Stomach (tissue), 9 donors: Measurements from ENCODE around the gene TPX2. TPM values are rescaled to one million over a fixed set of nuclear protein-coding genes. Genes with fewer than 3 reads are reported as not detected.

Source experiments
- DNase-seq, 2 donors: peaks; one replicate each; pipeline versions ENCODE4 v3.0.0 to v3.0.0-alpha.2; 2013 to 2019
- H3K27ac ChIP-seq, 5 donors: fragments of 200-600 bp in 4 of 5; sonication (generic) in 4 of 5; one replicate each; pipeline ENCODE4 v1.5.1; 2013 to 2019; ENCODE audit warnings: mild to moderate bottlenecking in 1 of 5, moderate library complexity in 1 of 5
- H3K27me3 ChIP-seq, 3 donors: fragments of 200-600 bp; sonication (generic); one replicate each; pipeline ENCODE4 v1.5.1; 2017 to 2019; ENCODE audit warnings: mixed run types in 1 of 3
- H3K36me3 ChIP-seq, 4 donors: fragments of 200-600 bp; sonication (generic); 1 replicate in 3 of 4; 2 replicates in 1 of 4; pipeline ENCODE4 v1.5.1; 2016 to 2019
- H3K4me1 ChIP-seq, 4 donors: fragments of 200-600 bp; sonication (generic); one replicate each; pipeline ENCODE4 v1.5.1; 2016 to 2019
- H3K4me3 ChIP-seq, 4 donors: fragments of 200-600 bp; sonication (generic) in 3 of 4; one replicate each; pipeline ENCODE4 v1.5.1; 2016 to 2019; ENCODE audit warnings: mild to moderate bottlenecking in 1 of 4
- H3K9me3 ChIP-seq, 4 donors: fragments of 200-600 bp; sonication (generic); one replicate each; pipeline ENCODE4 v1.5.1; 2016 to 2019
- CTCF ChIP-seq, 7 experiments: fragments of 450-650 bp in 4 of 7; fragments of 200-600 bp in 3 of 7; sonication (generic) in 3 of 7; IDR thresholded peaks; one replicate each; pipeline ENCODE4 v1.5.1; 2016 to 2019; ENCODE audit warnings: antibody characterized with exemption in 7 of 7, control low read depth in 2 of 7, mild to moderate bottlenecking in 1 of 7
- EP300 ChIP-seq: sonication (generic); formaldehyde crosslinking; IDR thresholded peaks from one replicate; pipeline ENCODE4 v1.6.1; 2017; ENCODE audit warnings: antibody characterized with exemption
- POLR2A ChIP-seq, 4 donors: fragments of 450-650 bp; IDR thresholded peaks; one replicate each; pipeline ENCODE4 v1.6.1; 2016; ENCODE audit warnings: antibody characterized with exemption in 4 of 4, control low read depth in 2 of 4, mild to moderate bottlenecking in 1 of 4, moderate library complexity in 1 of 4
- POLR2AphosphoS5 ChIP-seq, 3 donors: sonication (generic); formaldehyde crosslinking; IDR thresholded peaks; one replicate each; pipeline ENCODE4 v1.6.1; 2016; ENCODE audit warnings: antibody characterized with exemption in 3 of 3
- WGBS, 5 donors: extraction: QIAGEN DNeasy Blood & Tissue Kit in 3 of 5; methylation state at CpG; one replicate each; pipeline versions ENCODE4 v1.1.5 to v1.1.7; 2013 to 2018; 5-methylcytosine and 5-hydroxymethylcytosine counted together
- intact Hi-C: fragments of 100-400 bp; cut with DNase I; formaldehyde crosslinking; loops from one replicate; pipeline ENCODE4 v1.15.1; 2023; ENCODE audit warnings: low total_unique reads
- polyA plus RNA-seq, 3 donors: library from polyadenylated mRNA; stranded (reverse); fragments of 200-250 nt; gene quantifications; one replicate each; pipeline ENCODE4 v1.2.3, GENCODE V29; 2013
- total RNA-seq, 5 donors: library from RNA; depleted of rRNA; stranded (reverse); fragments of >200 nt; gene quantifications; one replicate each; pipeline versions ENCODE4 v1.1.0 to v1.2.3, GENCODE V29; 2014 to 2016
- donor health status: healthy with polysubstance abuse.
- donor health status: Bipolar disorder and iron deficiency.
- donor health status: healthy.

TPX2 gene
- total and polyA plus RNA-seq, 8 donors: 1.7 to 11.4 (median 6.7) TPM

GRCh38 chr20:31797364-31797763 is 58.3 kb downstream of the TPX2 start:
- peaks cover 0 to 20% (median 0%) of the 10 kb centered on the region in 4 donors for H3K36me3 ChIP-seq
- no peaks in the 10 kb centered on the region for H3K9me3 ChIP-seq
- TF ChIP-seq EP300 (no peak), POLR2A (IDR thresholded peaks at IDR 0.05) (no peak), POLR2AphosphoS5 (IDR thresholded peaks at IDR 0.05) (no peak), CTCF (IDR thresholded peaks at IDR 0.05) (no peak)
- no peak overlapping the region for H3K4me3 ChIP-seq
- no peak overlapping the region for H3K27ac ChIP-seq
- no peak for DNase-seq
- no peaks in the 10 kb centered on the region for H3K4me1 ChIP-seq
- intact Hi-C loops: no loop called here
- 85 to 95% (median 93%) methylated on average over 3 of the region's 3 CpGs for WGBS, 5 donors
- H3K27me3 ChIP-seq: no peaks in the 10 kb centered on the region

GRCh38 chr20:31801508-31801907 is 62.4 kb downstream of the TPX2 start:
- Histone ChIP-seq H3K9me3 (no peaks in the 10 kb centered on the region), H3K4me3 (no peak overlapping the region), H3K36me3 (peaks cover 0 to 21% (median 0%) of the 10 kb centered on the region in 4 donors), H3K4me1 (no peaks in the 10 kb centered on the region), H3K27me3 (no peaks in the 10 kb centered on the region), H3K27ac (no peak overlapping the region)
- intact Hi-C loops: no loop called here
- TF ChIP-seq EP300 (no peak), CTCF (IDR thresholded peaks at IDR 0.05) (no peak), POLR2A (IDR thresholded peaks at IDR 0.05) (no peak), POLR2AphosphoS5 (IDR thresholded peaks at IDR 0.05) (no peak)
- WGBS, 5 donors: 30 to 73% (median 40%) methylated on average over 7 of the region's 7 CpGs
- DNase-seq: peak in 1 of 2 donors; percentile 54

GRCh38 chr20:31803552-31804291 is 64.6 kb downstream of the TPX2 start:
- TF ChIP-seq POLR2A (IDR thresholded peaks at IDR 0.05) (no peak), POLR2AphosphoS5 (IDR thresholded peaks at IDR 0.05) (no peak), CTCF (IDR thresholded peaks at IDR 0.05) (no peak), EP300 (no peak)
- no peak overlapping the region for H3K27ac ChIP-seq
- no peaks in the 10 kb centered on the region for H3K4me1 ChIP-seq
- intact Hi-C loops: no loop called here
- H3K4me3 ChIP-seq: no peak overlapping the region
- 87 to 92% (median 90%) methylated on average over 7 of the region's 7 CpGs for WGBS, 5 donors
- no peak for DNase-seq
- H3K36me3 ChIP-seq: peaks cover 0 to 11% (median 0%) of the 10 kb centered on the region in 4 donors
- no peaks in the 10 kb centered on the region for H3K27me3 ChIP-seq
- H3K9me3 ChIP-seq: no peaks in the 10 kb centered on the region

GRCh38 chr20:31806564-31807355 is 67.7 kb downstream of the TPX2 start:
- DNase-seq: no peak
- intact Hi-C loops: no loop called here
- TF ChIP-seq POLR2AphosphoS5 (IDR thresholded peaks at IDR 0.05) (no peak), POLR2A (IDR thresholded peaks at IDR 0.05) (no peak), CTCF (IDR thresholded peaks at IDR 0.05) (no peak), EP300 (no peak)
- Histone ChIP-seq H3K9me3 (no peaks in the 10 kb centered on the region), H3K27ac (no peak overlapping the region), H3K27me3 (no peaks in the 10 kb centered on the region), H3K4me1 (no peaks in the 10 kb centered on the region), H3K4me3 (no peak overlapping the region), H3K36me3 (peaks cover 0 to 7% (median 0%) of the 10 kb centered on the region in 4 donors)
- WGBS, 5 donors: 76 to 88% (median 85%) methylated on average over 8 of the region's 8 CpGs
